ENCODE results near the gene FAM171A1. TPM values are rescaled to one million over a fixed set of nuclear protein-coding genes. Genes with fewer than 3 reads are reported as not detected.

FAM171A1 gene
- total RNA-seq, 2 donors from 2014 or later: 36.5 to 39.0 TPM

- Histone ChIP-seq H3K4me3 (ENCODE audit: low read length) (no peak overlapping the region), H3K9me3 (ENCODE audit: control insufficient read depth, low read length) (no peaks in the 10 kb centered on the region), H3K27me3 (ENCODE audit: control insufficient read depth, insufficient read depth, low read length, poor library complexity, severe bottlenecking) (no peaks in the 10 kb centered on the region), H3K9ac (ENCODE audit: extremely low read depth, low read length, poor library complexity, severe bottlenecking) (no peak overlapping the region), H3K27ac (ENCODE audit: low read depth, low read length) (no peak overlapping the region), H3K36me3 (ENCODE audit: control insufficient read depth, insufficient read depth, low read length) (peaks cover 5% of the 10 kb centered on the region), H3K4me1 (ENCODE audit: control insufficient read depth, insufficient read depth, low read length) (peaks cover 3% of the 10 kb centered on the region)
- Mint-ChIP-seq H3K4me3 (no peak overlapping the region), H3K27me3 (ENCODE audit: insufficient read depth) (no peaks in the 10 kb centered on the region), H3K27ac (peak overlapping the region; percentile 93), H3K9me3 (no peaks in the 10 kb centered on the region), H3K4me1 (peaks cover 23% of the 10 kb centered on the region), H3K36me3 (ENCODE audit: low read depth) (peaks cover 5% of the 10 kb centered on the region)
- no peak for TF ChIP-seq CTCF (conservative IDR thresholded peaks at IDR 0.05)
- no peak for DNase-seq
- 80 to 88% methylated on average over 3 to 6 of the region's 6 CpGs for WGBS, 2 experiments (ENCODE audit: insufficient coverage in 1 of 2, insufficient read length in 1 of 2)
Observed at GRCh38 chr10:15201589-15202300, 169.3 kb downstream of the FAM171A1 start.

DNA sequence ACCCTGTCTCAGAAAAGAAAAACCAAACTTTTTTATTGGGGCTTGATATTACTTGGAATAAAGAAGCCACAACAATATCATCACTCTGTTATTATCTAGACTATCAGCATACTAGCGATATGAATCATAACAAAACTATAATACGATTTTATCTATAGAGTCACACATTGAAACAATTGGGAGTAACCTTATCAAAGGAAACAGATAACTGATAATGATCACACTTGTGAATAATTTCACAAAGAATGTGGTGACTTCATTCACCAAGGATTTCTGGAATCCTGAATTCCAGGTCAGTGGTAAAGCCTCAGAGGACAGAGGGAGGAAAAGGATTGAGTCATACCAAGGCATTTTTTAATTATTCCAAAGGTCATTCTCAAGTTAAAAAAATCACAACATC is 170.5 kb downstream of the FAM171A1 start:
- no peaks in the 10 kb centered on the region for H3K9me3 ChIP-seq (ENCODE audit: control insufficient read depth, low read length)
- H3K36me3 ChIP-seq (ENCODE audit: control insufficient read depth, insufficient read depth, low read length): peaks cover 5% of the 10 kb centered on the region
- no peaks in the 10 kb centered on the region for H3K27me3 Mint-ChIP-seq (ENCODE audit: insufficient read depth)
- peaks cover 5% of the 10 kb centered on the region for H3K36me3 Mint-ChIP-seq (ENCODE audit: low read depth)
- H3K27ac Mint-ChIP-seq: peak overlapping the region; percentile 93
- no peaks in the 10 kb centered on the region for H3K27me3 ChIP-seq (ENCODE audit: control insufficient read depth, insufficient read depth, low read length, poor library complexity, severe bottlenecking)
- H3K9me3 Mint-ChIP-seq: no peaks in the 10 kb centered on the region
- no peak overlapping the region for H3K4me3 Mint-ChIP-seq
- peak overlapping the region; percentile 7 for H3K9ac ChIP-seq (ENCODE audit: extremely low read depth, low read length, poor library complexity, severe bottlenecking)
- peaks cover 23% of the 10 kb centered on the region for H3K4me1 Mint-ChIP-seq
- peaks cover 3% of the 10 kb centered on the region for H3K4me1 ChIP-seq (ENCODE audit: control insufficient read depth, insufficient read depth, low read length)
- DNase-seq: no peak
- no peak overlapping the region for H3K27ac ChIP-seq (ENCODE audit: low read depth, low read length)
- WGBS, 2 experiments (ENCODE audit: insufficient coverage in 1 of 2, insufficient read length in 1 of 2): 64 to 70% methylated on average over 2 of the region's 2 CpGs
- TF ChIP-seq CTCF (conservative IDR thresholded peaks at IDR 0.05): no peak
- no peak overlapping the region for H3K4me3 ChIP-seq (ENCODE audit: low read length)

DNA sequence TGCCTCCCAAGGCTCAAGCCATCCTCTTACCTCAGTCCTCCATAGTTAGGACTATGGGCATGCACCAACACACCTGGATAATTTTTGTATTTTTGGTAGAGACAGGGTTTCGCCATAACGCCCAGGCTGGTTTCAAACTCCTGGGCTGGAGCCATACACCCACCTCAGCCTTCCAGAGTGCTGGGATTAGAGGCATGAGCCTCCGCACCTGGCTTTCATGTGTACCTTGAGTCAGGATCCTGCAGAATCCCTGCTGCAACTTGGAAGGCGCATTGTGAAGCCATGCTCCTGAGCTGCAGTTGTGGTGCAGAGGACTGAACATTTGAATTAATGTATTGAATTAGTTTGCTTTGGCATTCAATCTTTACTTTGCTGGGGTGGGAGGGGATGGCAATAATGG is 173.2 kb downstream of the FAM171A1 start:
- Histone ChIP-seq H3K27me3 (ENCODE audit: control insufficient read depth, insufficient read depth, low read length, poor library complexity, severe bottlenecking) (no peaks in the 10 kb centered on the region), H3K36me3 (ENCODE audit: control insufficient read depth, insufficient read depth, low read length) (peaks cover 5% of the 10 kb centered on the region), H3K9ac (ENCODE audit: extremely low read depth, low read length, poor library complexity, severe bottlenecking) (no peak overlapping the region), H3K9me3 (ENCODE audit: control insufficient read depth, low read length) (no peaks in the 10 kb centered on the region), H3K27ac (ENCODE audit: low read depth, low read length) (no peak overlapping the region), H3K4me1 (ENCODE audit: control insufficient read depth, insufficient read depth, low read length) (peaks cover 2% of the 10 kb centered on the region), H3K4me3 (ENCODE audit: low read length) (no peak overlapping the region)
- Mint-ChIP-seq H3K9me3 (no peaks in the 10 kb centered on the region), H3K4me3 (no peak overlapping the region), H3K27me3 (ENCODE audit: insufficient read depth) (no peaks in the 10 kb centered on the region), H3K4me1 (peaks cover 19% of the 10 kb centered on the region), H3K36me3 (ENCODE audit: low read depth) (peaks cover 5% of the 10 kb centered on the region), H3K27ac (no peak overlapping the region)
- no peak for DNase-seq
- no peak for TF ChIP-seq CTCF (conservative IDR thresholded peaks at IDR 0.05)
- WGBS, 2 experiments (ENCODE audit: insufficient coverage in 1 of 2, insufficient read length in 1 of 2): 84 to 92% methylated on average over 2 to 4 of the region's 4 CpGs
